Stimulated activated CD8-positive, alpha-beta memory T cell treated with anti-CD3 and anti-CD28 coated beads, Interleukin-2, amount 100 ng/mL, for 48 hours (primary cell): Measurements from ENCODE around the gene PYGB.
"Not testable (repeated sequence)": the region's sequence is repeated elsewhere in the genome, so short reads cannot be mapped to it uniquely, and the experiment has no call there.

ENCODE experiments used
- DNase-seq, 2 donors: peaks; one replicate each; pipeline ENCODE4 v3.0.0-alpha.2; 2020; ENCODE audit warnings: low read depth in 2 of 2

The PYGB gene

GRCh38 chr20:25296094-25297093 is 48.5 kb downstream of the PYGB start:
- peak in 1 of 2 donors; percentile 15 for DNase-seq

GRCh38 chr20:25297141-25297905 is 49.4 kb downstream of the PYGB start:
- no peak for DNase-seq

- no peak for DNase-seq
These were observed 51.9 kb downstream of the PYGB start for GRCh38 chr20:25299806-25300205.

GRCh38 chr20:25300496-25301170 is 52.7 kb downstream of the PYGB start:
- DNase-seq, result no peak

- no peak for DNase-seq
These were observed 53.6 kb downstream of the PYGB start for GRCh38 chr20:25301357-25301920.

- DNase-seq, result no peak
These were observed 54.7 kb downstream of the PYGB start for GRCh38 chr20:25302596-25302995.

GRCh38 chr20:25303292-25304024 is 55.6 kb downstream of the PYGB start:
- DNase-seq, result no peak

- no peak for DNase-seq
These were observed 56.2 kb downstream of the PYGB start for GRCh38 chr20:25304025-25304549.

GRCh38 chr20:25306991-25307903 is 59.4 kb downstream of the PYGB start:
- no peak for DNase-seq

GRCh38 chr20:25308083-25308491 is 60.2 kb downstream of the PYGB start:
- no peak for DNase-seq

- no peak for DNase-seq
These were observed 60.9 kb downstream of the PYGB start for GRCh38 chr20:25308671-25309394.

- no peak for DNase-seq
These were observed 61.7 kb downstream of the PYGB start for GRCh38 chr20:25309395-25310267.

- DNase-seq, result peak; percentile 18 to 30
These were observed 62.5 kb downstream of the PYGB start for GRCh38 chr20:25310268-25310920.

- no peak for DNase-seq
These were observed 63.2 kb downstream of the PYGB start for GRCh38 chr20:25310921-25311728.

GRCh38 chr20:25312716-25313115 is 64.8 kb downstream of the PYGB start:
- not testable (repeated sequence) for DNase-seq

- no peak for DNase-seq
These were observed 65.7 kb downstream of the PYGB start for GRCh38 chr20:25313593-25313992.
